Neural crest cell (in vitro differentiated cells): ENCODE results near the gene RAB3GAP2. TPM values are rescaled to one million over a fixed set of nuclear protein-coding genes. Genes with fewer than 3 reads are reported as not detected.
"Not testable (repeated sequence)": the region's sequence is repeated elsewhere in the genome, so short reads cannot be mapped to it uniquely, and the experiment has no call there.

Experiments used
- DNase-seq: peaks from one replicate; pipeline ENCODE4 v3.0.0; 2021; ENCODE audit warnings: low read depth, mixed read lengths, low spot score
- H3K27ac Mint-ChIP-seq: one replicate; pipeline ENCODE4 v1.8.0; 2021; ENCODE audit warnings: mild to moderate bottlenecking, mixed read lengths; ENCODE audit not compliant: unreplicated experiment
- H3K27me3 Mint-ChIP-seq: 2 replicates; pipeline ENCODE4 v1.8.0; 2021; ENCODE audit warnings: low read depth, mild to moderate bottlenecking, mixed read lengths
- H3K36me3 Mint-ChIP-seq: 2 replicates; pipeline ENCODE4 v1.8.0; 2021; ENCODE audit warnings: low read depth, mild to moderate bottlenecking, mixed read lengths
- H3K4me1 Mint-ChIP-seq: 2 replicates; pipeline ENCODE4 v1.8.0; 2021; ENCODE audit warnings: mixed read lengths
- H3K4me3 Mint-ChIP-seq: one replicate; pipeline ENCODE4 v1.8.0; 2021; ENCODE audit warnings: mild to moderate bottlenecking, mixed read lengths
- H3K9me3 Mint-ChIP-seq: 2 replicates; pipeline ENCODE4 v1.8.0; 2021; ENCODE audit warnings: mixed read lengths
- CTCF ChIP-seq: fragments of 200-600 bp; sonication (generic); conservative IDR thresholded peaks from 2 replicates; pipeline ENCODE4 v1.5.0; 2021; ENCODE audit warnings: antibody characterized with exemption, mild to moderate bottlenecking
- total RNA-seq: library from RNA; stranded (reverse); gene quantifications from 2 replicates; pipeline ENCODE4 v1.2.1, GENCODE V29; 2021

Gene RAB3GAP2
- total RNA-seq, 1 donor from 2014 or later: 36.4 TPM

GRCh38 chr1:220219865-220220698, 52.2 kb downstream of the RAB3GAP2 start:
- no peak for DNase-seq
- no peak overlapping the region for H3K4me3 Mint-ChIP-seq
- no peaks in the 10 kb centered on the region for H3K27me3 Mint-ChIP-seq
- H3K27ac Mint-ChIP-seq: no peak overlapping the region
- no peaks in the 10 kb centered on the region for H3K4me1 Mint-ChIP-seq
- H3K36me3 Mint-ChIP-seq: no peaks in the 10 kb centered on the region
- H3K9me3 Mint-ChIP-seq: no peaks in the 10 kb centered on the region
- TF ChIP-seq CTCF: no peak

GRCh38 chr1:220219136-220219442, 53.2 kb downstream of the RAB3GAP2 start:
- Mint-ChIP-seq H3K9me3 (no peaks in the 10 kb centered on the region), H3K27ac (no peak overlapping the region), H3K4me1 (no peaks in the 10 kb centered on the region), H3K4me3 (no peak overlapping the region), H3K36me3 (no peaks in the 10 kb centered on the region), H3K27me3 (no peaks in the 10 kb centered on the region)
- TF ChIP-seq CTCF: no peak
- DNase-seq: no peak

GRCh38 chr1:220218397-220219135, 53.7 kb downstream of the RAB3GAP2 start:
- H3K27ac Mint-ChIP-seq, H3K9me3 Mint-ChIP-seq, H3K27me3 Mint-ChIP-seq, H3K36me3 Mint-ChIP-seq, H3K4me1 Mint-ChIP-seq, H3K4me3 Mint-ChIP-seq: not testable (repeated sequence)
- peak; percentile 72 for TF ChIP-seq CTCF
- peak; percentile 39 for DNase-seq

- Mint-ChIP-seq H3K27ac (no peak overlapping the region), H3K36me3 (no peaks in the 10 kb centered on the region), H3K27me3 (no peaks in the 10 kb centered on the region), H3K9me3 (no peaks in the 10 kb centered on the region), H3K4me1 (no peaks in the 10 kb centered on the region), H3K4me3 (no peak overlapping the region)
- no peak for DNase-seq
- TF ChIP-seq CTCF: peak; percentile 57
Observed at GRCh38 chr1:220217383-220217988, 54.8 kb downstream of the RAB3GAP2 start.

- no peak for TF ChIP-seq CTCF
- DNase-seq: no peak
- Mint-ChIP-seq H3K4me1 (no peaks in the 10 kb centered on the region), H3K4me3 (no peak overlapping the region), H3K27me3 (no peaks in the 10 kb centered on the region), H3K9me3 (no peaks in the 10 kb centered on the region), H3K36me3 (peaks cover 2% of the 10 kb centered on the region), H3K27ac (no peak overlapping the region)
Observed at GRCh38 chr1:220213382-220213983, 58.8 kb downstream of the RAB3GAP2 start.
